ENCODE data around the gene RALGDS.
"Not testable (repeated sequence)": the region's sequence is repeated elsewhere in the genome, so short reads cannot be mapped to it uniquely, and the experiment has no call there.

RALGDS gene

DNA sequence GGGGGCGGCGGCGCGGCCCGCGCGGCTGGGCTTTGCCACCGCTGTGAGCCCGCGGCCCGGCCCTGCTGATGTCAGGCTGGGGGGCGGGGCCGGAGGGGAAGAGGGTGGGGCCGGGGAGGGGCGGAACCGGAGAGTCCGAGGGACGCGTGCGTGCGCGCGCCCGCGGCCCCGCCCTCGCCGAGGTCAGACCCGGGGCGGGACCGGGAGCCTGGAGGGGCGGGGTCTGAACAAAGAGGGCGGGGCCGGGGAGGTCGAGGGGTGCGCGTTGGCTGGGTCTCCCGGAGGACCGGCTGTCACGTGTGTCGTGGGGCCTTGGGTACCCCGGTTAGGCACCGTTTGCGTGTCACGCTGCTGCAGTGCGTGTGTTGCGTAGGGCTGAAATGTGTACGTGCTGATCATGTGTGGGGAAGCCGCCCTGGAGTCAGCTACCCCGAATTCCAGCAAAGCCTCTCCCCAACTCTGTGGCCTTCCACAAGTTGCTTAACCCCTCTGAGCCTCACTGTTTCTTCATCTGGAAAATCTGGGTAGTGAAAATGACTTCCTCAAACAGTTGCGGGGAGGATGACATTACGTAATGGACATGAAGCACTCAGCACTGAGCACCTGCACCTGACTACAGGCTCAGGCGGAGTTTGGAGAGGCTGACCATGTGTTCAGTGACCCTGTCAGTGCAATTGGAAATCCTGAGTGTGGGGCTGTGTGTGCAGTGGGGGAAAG is at the start of gene RALGDS:
Gene RALGDS, minus strand, starts transcription at position 43 of the 717 bp plus-strand sequence. CDS start 86 bp downstream, outside the sequence.
- peak; percentile 81 for DNase-seq

GRCh38 chr9:133170716-133171115 is 49.7 kb upstream of the RALGDS start:
- no peak for DNase-seq

DNA sequence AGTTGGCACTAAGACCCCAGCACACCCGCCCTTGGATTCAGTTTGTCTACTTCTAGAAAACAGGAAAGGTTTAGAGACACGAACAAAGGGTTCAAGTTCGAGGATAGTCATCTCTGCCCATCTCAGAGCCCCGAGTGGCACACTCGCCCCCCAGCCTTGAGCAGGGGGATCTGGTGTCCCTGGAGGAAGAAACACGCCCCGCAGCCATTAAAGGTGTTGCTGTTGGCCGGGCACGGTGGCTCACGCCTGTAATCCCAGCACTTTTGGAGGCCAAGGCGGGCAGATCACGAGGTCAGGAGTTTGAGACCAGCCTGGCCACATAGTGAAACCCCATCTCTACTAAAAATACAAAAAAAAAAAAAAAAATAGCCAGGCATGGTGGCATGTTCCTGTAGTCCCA is 48.6 kb upstream of the RALGDS start:
- not testable (repeated sequence) for DNase-seq

DNA sequence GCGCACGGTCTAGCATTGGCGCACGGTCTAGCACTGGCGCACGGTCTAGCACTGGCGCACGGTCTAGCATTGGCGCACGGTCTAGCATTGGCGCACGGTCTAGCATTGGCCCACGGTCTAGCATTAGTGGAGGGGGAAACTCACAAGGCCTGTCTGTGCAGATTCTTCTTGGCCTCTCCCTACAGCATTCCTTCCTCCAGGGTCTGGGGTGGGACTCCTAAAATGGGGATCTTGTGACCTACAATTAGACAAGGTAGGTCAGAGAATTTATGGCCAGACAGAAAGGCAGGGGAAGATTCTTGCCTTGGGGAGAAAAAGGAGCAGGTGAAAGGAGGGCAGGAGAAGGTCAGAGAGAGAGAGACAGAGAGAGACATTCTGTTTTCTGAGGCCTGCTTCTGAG is 48.1 kb upstream of the RALGDS start:
- no peak for DNase-seq

- DNase-seq, result no peak
These were observed 47.4 kb upstream of the RALGDS start for GRCh38 chr9:133168432-133168831.

DNA sequence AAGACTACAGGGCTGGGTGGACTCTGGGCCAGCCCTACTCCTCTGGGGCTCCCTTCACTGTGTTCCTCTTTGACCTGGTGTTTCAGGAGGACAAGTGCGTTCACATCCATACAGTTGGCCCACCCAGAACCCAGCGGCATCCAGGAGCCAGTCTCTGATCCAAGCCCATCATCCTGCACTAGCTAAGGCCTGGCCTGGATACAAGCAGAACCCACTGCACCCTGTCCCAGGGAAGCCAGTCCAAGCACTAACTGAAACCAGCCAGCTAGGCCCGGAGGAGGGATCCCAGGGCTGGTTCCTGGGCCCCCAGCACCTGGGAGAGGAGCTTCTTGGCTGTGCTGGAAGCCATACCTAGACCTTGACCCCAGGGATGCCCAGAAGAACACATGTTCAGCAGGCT is 46.7 kb upstream of the RALGDS start:
- DNase-seq, result no peak

- no peak for DNase-seq
These were observed 46.2 kb upstream of the RALGDS start for GRCh38 chr9:133167096-133167730.

DNA sequence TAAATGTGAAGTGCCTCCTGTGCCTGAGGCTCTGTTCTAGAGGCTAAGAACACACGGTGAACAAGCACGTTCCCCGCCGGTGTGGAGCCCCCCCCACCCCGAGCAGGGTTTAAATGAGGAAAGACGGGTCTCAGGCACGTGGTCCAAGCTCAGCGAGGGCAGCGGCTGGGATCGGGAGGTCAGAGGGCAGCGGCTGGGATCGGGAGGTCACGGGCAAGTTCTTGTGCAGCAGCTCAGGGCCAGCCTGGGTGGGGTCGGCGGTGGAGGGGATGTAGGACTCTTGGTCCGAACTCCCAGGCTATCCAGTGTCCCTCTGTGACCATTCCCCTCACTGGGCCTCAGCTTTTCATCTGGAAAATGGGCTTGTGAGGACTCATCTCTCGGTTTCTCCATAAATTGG is 45.4 kb upstream of the RALGDS start:
- no peak for DNase-seq

DNA sequence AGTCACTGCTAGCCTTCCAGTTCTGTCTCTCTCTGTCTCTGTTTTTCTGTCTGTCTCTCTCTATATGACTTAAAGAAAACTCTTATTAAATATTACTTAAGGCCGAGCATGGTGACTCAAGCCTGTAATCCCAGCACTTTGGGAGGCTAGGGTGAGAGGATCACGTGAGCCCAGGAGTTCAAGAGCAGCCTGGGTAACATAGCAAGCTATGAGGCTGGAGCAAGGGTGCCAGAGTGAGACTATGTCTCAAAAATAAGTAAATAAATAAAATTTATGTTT is 44.4 kb upstream of the RALGDS start:
- no peak for DNase-seq

- DNase-seq, result no peak
These were observed 43.2 kb upstream of the RALGDS start for GRCh38 chr9:133164191-133164590.

GRCh38 chr9:133163504-133164172 is 42.6 kb upstream of the RALGDS start, which contains the start of gene GBGT1:
Gene GBGT1, minus strand, starts transcription at chr9:133163914. Its CDS starts 1,502 bp downstream, at chr9:133162412.
- peak; percentile 72 for DNase-seq

GRCh38 chr9:133162861-133163503 is 41.9 kb upstream of the RALGDS start:
- DNase-seq, result no peak

DNA sequence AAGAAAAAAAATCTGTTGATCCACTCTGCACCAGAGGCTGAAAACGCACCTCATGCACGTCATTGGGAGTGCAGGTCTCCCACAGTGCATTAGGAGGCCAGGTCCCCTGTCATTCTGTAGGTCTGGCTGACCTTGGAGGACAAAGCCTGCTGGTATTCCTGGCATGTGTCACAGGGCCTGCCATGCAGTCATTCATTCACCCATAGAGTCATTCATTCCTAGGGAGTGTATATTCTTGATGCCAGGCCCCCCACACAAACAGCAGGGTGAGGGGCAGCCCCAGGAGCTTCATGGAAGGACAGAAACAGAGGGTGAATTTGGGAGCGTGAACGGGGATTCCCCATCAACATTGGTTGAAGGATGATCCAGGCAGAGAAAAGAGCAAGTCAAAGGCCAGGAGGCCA is 40.5 kb upstream of the RALGDS start:
- no peak for DNase-seq

GRCh38 chr9:133160742-133161546 is 39.9 kb upstream of the RALGDS start:
- DNase-seq, result peak; percentile 26

GRCh38 chr9:133158695-133159094 is 37.7 kb upstream of the RALGDS start:
- no peak for DNase-seq

GRCh38 chr9:133155156-133155555 is 34.1 kb upstream of the RALGDS start:
- no peak for DNase-seq

GRCh38 chr9:133154097-133154989 is 33.3 kb upstream of the RALGDS start:
- no peak for DNase-seq

DNA sequence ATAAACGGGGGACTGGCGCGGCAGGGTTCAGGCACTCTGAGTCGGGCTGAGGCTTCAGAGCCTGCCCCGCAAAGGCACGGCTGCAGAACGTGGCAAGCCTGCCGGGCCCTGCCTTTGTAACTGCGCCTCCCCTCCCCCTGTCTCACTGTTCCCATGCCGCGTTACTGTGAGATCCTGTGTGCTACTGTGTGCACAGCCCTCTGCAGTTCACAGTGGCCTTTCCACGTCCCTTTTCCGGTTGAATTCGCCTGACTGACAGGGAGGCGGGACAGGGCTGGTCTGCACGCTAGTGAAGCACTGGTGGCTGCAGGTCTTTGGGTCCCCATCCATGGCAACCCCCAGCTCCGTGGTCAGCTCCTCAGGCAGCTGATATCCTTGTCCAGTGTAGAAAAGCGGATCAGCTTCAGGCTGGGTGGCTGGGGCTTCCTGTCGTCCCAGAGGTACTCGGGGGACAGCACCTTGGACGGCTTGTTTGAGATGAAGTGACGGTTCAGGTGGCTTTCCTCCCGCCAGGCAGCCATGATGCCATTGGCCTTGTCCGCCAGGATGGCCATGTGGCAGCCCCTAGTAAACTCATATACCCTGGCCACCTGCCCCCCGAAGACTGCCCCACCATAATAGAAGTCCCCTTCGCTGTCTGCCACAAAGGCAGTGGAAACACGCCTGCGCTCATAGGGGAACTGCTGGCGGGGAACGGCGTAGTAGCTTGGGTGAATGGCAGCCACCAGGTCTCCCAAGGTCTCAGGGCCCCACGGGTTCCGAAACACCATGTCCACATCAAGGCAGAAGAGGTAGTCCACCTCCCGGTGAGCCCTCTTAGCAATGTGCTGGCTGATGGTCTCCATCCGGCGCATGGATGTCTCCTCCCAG is 32.4 kb upstream of the RALGDS start:
- no peak for DNase-seq

DNA sequence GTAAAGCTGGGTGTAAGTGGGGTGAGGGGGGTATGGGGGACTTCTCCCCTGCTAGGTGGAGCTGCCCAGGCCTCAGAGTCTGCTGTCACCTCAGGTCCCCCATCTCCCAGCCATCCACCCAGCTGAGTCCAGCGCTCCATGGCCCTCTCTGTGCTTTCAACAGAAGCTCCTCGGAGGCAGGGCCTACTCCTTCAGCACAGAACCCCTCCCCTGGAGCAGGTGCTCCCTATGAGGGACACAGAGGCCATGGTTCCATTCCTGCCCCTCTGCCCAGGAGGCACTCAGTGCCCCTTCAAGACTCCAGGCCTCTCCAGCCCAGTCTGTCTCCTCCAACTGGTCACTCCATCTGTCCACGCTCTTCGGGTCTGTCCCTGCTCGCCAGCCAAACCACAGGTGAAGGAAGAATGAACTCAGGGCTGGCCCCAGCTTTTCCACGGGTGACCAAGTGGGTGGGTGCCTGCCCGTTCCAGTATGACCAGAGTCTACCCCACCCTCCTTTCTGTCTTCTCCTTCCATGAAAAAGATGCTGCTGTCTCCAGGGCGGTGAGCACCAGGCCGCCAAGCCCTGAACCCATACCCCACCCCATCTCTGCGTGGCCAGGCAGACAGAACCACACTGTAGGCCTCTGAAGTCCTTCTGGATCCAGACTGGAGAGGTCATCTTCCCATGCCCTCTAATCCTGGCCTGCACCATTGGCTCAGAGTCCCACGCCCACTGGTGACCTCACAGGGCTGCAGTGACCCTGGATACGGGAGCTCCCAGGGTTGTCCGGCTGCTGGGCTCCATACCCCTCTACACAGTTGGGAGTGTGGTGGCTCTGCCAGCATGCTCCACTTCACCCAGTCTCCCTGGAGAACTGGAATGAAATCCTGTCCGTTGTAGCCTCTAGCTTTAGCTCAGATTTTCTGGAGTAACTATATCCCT is 30.8 kb upstream of the RALGDS start:
- no peak for DNase-seq

- DNase-seq, result no peak
These were observed 30.0 kb upstream of the RALGDS start for GRCh38 chr9:133151041-133151440.

All from GDM1 (cell line).